Osteoblast (primary cell): ENCODE measurements around the gene NFIB. TPM values are rescaled to one million over a fixed set of nuclear protein-coding genes. Genes with fewer than 3 reads are reported as not detected.

Experiments
- DNase-seq: peaks from one replicate; pipeline ENCODE4 v3.0.0; 2011; ENCODE audit warnings: low spot score, mixed read lengths; ENCODE audit not compliant: insufficient read length; ENCODE audit errors: missing footprints
- H2AFZ ChIP-seq: 2 replicates; pipeline ENCODE4 v1.6.0; 2011; ENCODE audit warnings: mild to moderate bottlenecking, low read length
- H3K27ac ChIP-seq: 2 replicates; pipeline ENCODE4 v1.5.1; 2011; ENCODE audit warnings: mild to moderate bottlenecking, low read depth, low read length, moderate library complexity
- H3K27me3 ChIP-seq: 2 replicates; pipeline ENCODE4 v1.6.0; 2012; ENCODE audit warnings: mild to moderate bottlenecking, control low read depth, inconsistent platforms, low read length, moderate library complexity; ENCODE audit not compliant: insufficient read depth
- H3K36me3 ChIP-seq: 2 replicates; pipeline ENCODE4 v1.5.1; 2011; ENCODE audit warnings: mild to moderate bottlenecking, low read length, control low read depth, moderate library complexity; ENCODE audit not compliant: insufficient read depth
- H3K4me1 ChIP-seq: 2 replicates; pipeline ENCODE4 v1.5.1; 2011; ENCODE audit warnings: mild to moderate bottlenecking, low read length, control low read depth, moderate library complexity; ENCODE audit not compliant: insufficient read depth
- H3K4me2 ChIP-seq: 2 replicates; pipeline ENCODE4 v1.6.0; 2011; ENCODE audit warnings: mild to moderate bottlenecking, low read length; ENCODE audit not compliant: insufficient read depth
- H3K4me3 ChIP-seq: fragments of 200-600 bp; sonication (generic); 3 replicates; pipeline ENCODE4 v1.5.1; 2012; ENCODE audit warnings: mild to moderate bottlenecking, low read length, inconsistent platforms; ENCODE audit not compliant: insufficient read depth
- H3K79me2 ChIP-seq: 2 replicates; pipeline ENCODE4 v1.6.0; 2012; ENCODE audit warnings: mild to moderate bottlenecking, low read length, control low read depth, inconsistent platforms; ENCODE audit not compliant: insufficient read depth
- H3K9me3 ChIP-seq: 2 replicates; pipeline ENCODE4 v1.5.1; 2011; ENCODE audit warnings: low read depth, low read length, control low read depth
- H4K20me1 ChIP-seq: 2 replicates; pipeline ENCODE4 v1.6.0; 2012; ENCODE audit warnings: mild to moderate bottlenecking, low read length, control low read depth; ENCODE audit not compliant: insufficient read depth
- CTCF ChIP-seq: IDR thresholded peaks from 2 replicates; pipeline ENCODE4 v1.5.1; 2011; ENCODE audit warnings: mild to moderate bottlenecking, low read depth, low read length, moderate library complexity; ENCODE audit errors: extremely low read depth
- total RNA-seq: library from RNA; depleted of rRNA; stranded (reverse); fragments of >200 nt; gene quantifications from 2 replicates; pipeline ENCODE4 v1.2.3, GENCODE V29; 2012

Gene NFIB
- total RNA-seq, 1 donor: 21.0 TPM

- Histone ChIP-seq H3K4me2 (no peak overlapping the region), H3K27me3 (no peaks in the 10 kb centered on the region), H3K27ac (no peak overlapping the region), H2AFZ (no peak overlapping the region), H3K4me1 (peaks cover 11% of the 10 kb centered on the region), H3K4me3 (no peak overlapping the region), H3K79me2 (no peaks in the 10 kb centered on the region), H3K9me3 (no peaks in the 10 kb centered on the region), H3K36me3 (peaks cover 4% of the 10 kb centered on the region), H4K20me1 (no peaks in the 10 kb centered on the region)
- no peak for DNase-seq
- no peak for TF ChIP-seq CTCF
Measured at GRCh38 chr9:14084867-14085266, 229.1 kb downstream of the NFIB start.

DNA sequence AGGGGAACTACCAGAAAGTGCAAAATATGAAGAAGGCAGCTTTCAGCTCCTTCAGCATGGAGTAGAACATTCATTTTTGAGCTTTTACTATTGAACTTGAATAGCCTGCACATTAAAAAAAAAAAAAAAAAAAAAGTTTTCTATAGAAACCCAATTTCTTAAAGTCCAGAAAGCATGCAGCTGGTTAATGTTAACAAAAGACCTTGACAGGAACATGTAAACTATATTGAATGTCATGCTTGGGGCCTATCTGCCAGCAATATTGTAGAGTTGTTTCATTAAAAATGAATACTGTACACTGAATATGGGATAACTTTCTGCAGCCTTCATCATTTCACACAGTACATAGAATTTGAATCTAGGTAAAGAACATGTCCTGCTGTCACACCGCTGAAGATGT is 230.6 kb downstream of the NFIB start:
- Histone ChIP-seq H3K9me3 (no peaks in the 10 kb centered on the region), H2AFZ (no peak overlapping the region), H3K27me3 (no peaks in the 10 kb centered on the region), H3K4me1 (peaks cover 11% of the 10 kb centered on the region), H3K27ac (no peak overlapping the region), H4K20me1 (no peaks in the 10 kb centered on the region), H3K79me2 (no peaks in the 10 kb centered on the region), H3K4me3 (no peak overlapping the region), H3K4me2 (no peak overlapping the region), H3K36me3 (peaks cover 6% of the 10 kb centered on the region)
- DNase-seq: no peak
- TF ChIP-seq CTCF: no peak

GRCh38 chr9:14082732-14083131 is 231.2 kb downstream of the NFIB start:
- no peaks in the 10 kb centered on the region for H3K9me3 ChIP-seq
- H3K27ac ChIP-seq: no peak overlapping the region
- no peak overlapping the region for H3K4me2 ChIP-seq
- H3K27me3 ChIP-seq: no peaks in the 10 kb centered on the region
- TF ChIP-seq CTCF: no peak
- H3K79me2 ChIP-seq: no peaks in the 10 kb centered on the region
- no peak overlapping the region for H2AFZ ChIP-seq
- peaks cover 6% of the 10 kb centered on the region for H3K36me3 ChIP-seq
- H4K20me1 ChIP-seq: no peaks in the 10 kb centered on the region
- no peak overlapping the region for H3K4me3 ChIP-seq
- H3K4me1 ChIP-seq: peaks cover 11% of the 10 kb centered on the region
- DNase-seq: no peak

DNA sequence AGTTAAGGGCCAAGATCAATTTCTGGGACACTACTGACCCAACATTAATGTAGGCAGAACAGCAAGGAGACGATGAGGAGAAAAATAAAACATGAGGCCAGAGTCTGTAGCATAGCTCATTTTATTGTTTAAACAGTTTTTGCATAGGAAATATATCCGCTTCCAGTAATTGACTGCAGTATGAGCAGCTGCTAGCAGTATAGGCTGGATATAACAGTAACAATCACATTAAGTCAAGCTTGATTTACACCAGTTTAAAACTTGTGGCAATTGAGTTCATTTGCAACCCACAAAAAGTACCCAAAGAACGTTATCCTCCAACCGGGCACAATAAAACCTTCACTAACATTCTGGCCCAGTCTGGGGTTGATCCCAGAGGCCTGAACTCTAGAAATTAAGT is 232.2 kb downstream of the NFIB start:
- Histone ChIP-seq H3K27ac (no peak overlapping the region), H3K9me3 (no peaks in the 10 kb centered on the region), H3K4me1 (peaks cover 11% of the 10 kb centered on the region), H3K4me3 (no peak overlapping the region), H2AFZ (no peak overlapping the region), H3K79me2 (no peaks in the 10 kb centered on the region), H3K4me2 (no peak overlapping the region), H3K27me3 (no peaks in the 10 kb centered on the region), H3K36me3 (peaks cover 3% of the 10 kb centered on the region), H4K20me1 (no peaks in the 10 kb centered on the region)
- no peak for TF ChIP-seq CTCF
- DNase-seq: no peak
